GM12875 (cell line): ENCODE results near the gene HMGXB3.

ENCODE experiments used
- H3K4me3 ChIP-seq: one replicate; pipeline ENCODE4 v1.5.1; 2011; ENCODE audit warnings: low read depth, low read length, control low read depth
- CTCF ChIP-seq: IDR thresholded peaks from 2 replicates; pipeline ENCODE4 v1.5.1; 2011; ENCODE audit warnings: low read depth, mild to moderate bottlenecking, control low read depth, inconsistent platforms, low read length, moderate library complexity, borderline replicate concordance; ENCODE audit not compliant: insufficient read depth

HMGXB3 gene

GRCh38 chr5:149999866-150000255 lies 678 bp upstream of the HMGXB3 start:
- no peak for TF ChIP-seq CTCF
- H3K4me3 ChIP-seq = peak overlapping the region; percentile 98

GRCh38 chr5:150000990-150001659 lies 586 bp downstream of the HMGXB3 start:
- H3K4me3 ChIP-seq = peak overlapping the region; percentile 98
- TF ChIP-seq CTCF = no peak

DNA sequence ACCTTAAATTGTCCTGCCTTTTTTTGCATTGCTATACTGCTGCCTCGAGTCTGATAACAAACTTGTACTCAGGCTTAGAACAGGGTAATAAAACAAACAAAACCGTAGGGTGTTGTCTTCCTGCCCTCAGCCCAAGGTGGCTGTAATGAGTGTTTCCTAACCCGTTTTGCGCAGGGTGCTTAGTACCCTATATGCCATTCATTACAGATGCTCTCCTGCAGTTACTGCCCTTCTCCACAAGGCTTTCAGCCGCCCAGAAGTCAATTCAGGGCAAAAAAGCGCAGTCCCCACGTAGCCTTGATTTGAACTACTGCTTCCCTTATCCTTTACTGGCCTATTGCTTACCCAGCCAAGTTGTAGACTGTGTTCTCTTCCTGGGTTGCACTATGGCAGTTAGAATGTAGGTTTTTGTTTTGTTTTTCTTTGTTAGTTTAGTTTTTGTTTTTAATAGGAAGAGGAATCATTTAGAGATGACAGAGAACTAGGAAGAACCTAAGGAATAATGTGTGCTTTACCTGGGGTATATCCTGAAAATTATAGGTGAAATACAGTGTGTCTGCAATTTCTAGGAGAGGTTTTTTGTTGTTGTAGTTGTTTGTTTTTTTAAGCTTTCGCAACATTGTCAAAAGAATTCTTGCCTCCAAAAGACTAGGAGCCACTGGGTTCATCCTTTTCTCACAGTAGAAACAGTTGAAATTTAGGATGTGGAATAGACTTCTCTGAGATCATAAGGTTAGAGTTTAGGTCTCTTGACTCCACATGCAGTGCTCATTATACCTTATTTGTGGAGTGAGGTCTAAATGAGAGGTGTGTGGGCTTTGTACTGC lies 1.3 kb downstream of the HMGXB3 start:
- TF ChIP-seq CTCF = peak; percentile 69
- peak overlapping the region; percentile 98 for H3K4me3 ChIP-seq

GRCh38 chr5:150006318-150006717 lies 5.8 kb downstream of the HMGXB3 start:
- no peak for TF ChIP-seq CTCF
- no peak overlapping the region for H3K4me3 ChIP-seq

GRCh38 chr5:150007050-150007449 lies 6.5 kb downstream of the HMGXB3 start:
- no peak overlapping the region for H3K4me3 ChIP-seq
- TF ChIP-seq CTCF = no peak

DNA sequence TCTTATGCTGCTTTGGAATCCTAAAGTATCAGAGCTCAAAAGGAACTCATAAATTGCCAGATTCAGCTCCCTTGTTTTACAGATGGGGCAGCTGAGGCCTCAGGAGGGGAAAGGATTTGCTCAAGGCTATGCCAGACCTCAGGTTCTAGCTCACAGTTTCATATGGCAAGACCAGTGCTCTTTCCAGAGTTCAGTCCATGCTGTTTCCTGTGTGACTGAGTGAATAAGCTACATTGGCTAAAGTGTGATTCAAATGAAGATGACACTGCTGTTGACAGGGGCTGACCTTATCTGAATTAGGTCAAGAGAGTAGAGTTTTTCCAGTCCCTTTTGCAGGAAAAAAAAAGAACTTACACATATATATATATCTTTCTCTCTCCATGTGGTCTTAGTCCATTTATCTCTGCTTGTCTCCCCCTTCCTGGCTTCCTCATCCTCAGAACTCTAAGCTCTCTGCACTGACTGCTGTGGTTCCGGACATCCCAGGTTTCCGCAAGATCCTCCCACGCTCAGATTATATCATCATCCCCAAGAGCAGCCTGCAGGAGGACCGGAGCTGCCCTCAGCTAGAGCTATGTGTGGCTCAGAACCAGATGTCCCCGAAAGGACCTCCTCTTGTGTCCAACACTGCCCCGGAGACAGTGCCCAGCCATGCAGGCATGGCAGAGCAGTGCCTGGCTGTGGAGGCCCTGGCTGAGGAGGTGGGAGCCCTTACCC lies 9.3 kb downstream of the HMGXB3 start:
- no peak for TF ChIP-seq CTCF
- H3K4me3 ChIP-seq = no peak overlapping the region
